Liver (tissue), 9 donors: Measurements from ENCODE around the gene CENPT. TPM values are rescaled to one million over a fixed set of nuclear protein-coding genes. Genes with fewer than 3 reads are reported as not detected.

Experiments used
- DNase-seq: peaks from one replicate; pipeline ENCODE4 v3.0.0-alpha.2; 2017; ENCODE audit warnings: low spot score
- H3K27ac ChIP-seq, 2 donors: one replicate each; pipeline ENCODE4 v1.7.0; 2013; ENCODE audit warnings: inconsistent platforms in 2 of 2, low read length in 2 of 2, control low read depth in 1 of 2, low read depth in 1 of 2, mild to moderate bottlenecking in 1 of 2
- H3K27me3 ChIP-seq, 4 donors: one replicate each; pipeline versions ENCODE4 v1.6.1 to v1.7.0; 2013; ENCODE audit warnings: low read length in 3 of 4, inconsistent platforms in 1 of 4, mild to moderate bottlenecking in 1 of 4, moderate library complexity in 1 of 4; ENCODE audit not compliant: control insufficient read depth in 4 of 4, insufficient read depth in 4 of 4
- H3K36me3 ChIP-seq, 4 donors: one replicate each; pipeline versions ENCODE4 v1.6.1 to v1.7.0; 2013; ENCODE audit warnings: low read length in 3 of 4, mild to moderate bottlenecking in 3 of 4, low read depth in 1 of 4, moderate library complexity in 1 of 4; ENCODE audit not compliant: control insufficient read depth in 4 of 4, insufficient read depth in 3 of 4
- H3K4me1 ChIP-seq, 4 donors: one replicate each; pipeline versions ENCODE4 v1.6.1 to v1.7.0; 2013; ENCODE audit warnings: low read length in 3 of 4, mild to moderate bottlenecking in 3 of 4, moderate library complexity in 1 of 4; ENCODE audit not compliant: control insufficient read depth in 4 of 4, insufficient read depth in 4 of 4
- H3K4me3 ChIP-seq, 3 donors: one replicate each; pipeline versions ENCODE4 v1.6.1 to v1.7.0; 2013; ENCODE audit warnings: low read length in 3 of 3, control low read depth in 1 of 3, low read depth in 1 of 3, mild to moderate bottlenecking in 1 of 3
- H3K9ac ChIP-seq, 2 donors: one replicate each; pipeline ENCODE4 v1.7.0; 2013; ENCODE audit warnings: low read length in 2 of 2, mild to moderate bottlenecking in 2 of 2, moderate library complexity in 2 of 2, control low read depth in 1 of 2, low read depth in 1 of 2
- H3K9me3 ChIP-seq, 4 donors: one replicate each; pipeline versions ENCODE4 v1.6.1 to v1.7.0; 2013; ENCODE audit warnings: low read length in 3 of 4; ENCODE audit not compliant: control insufficient read depth in 4 of 4
- CTCF ChIP-seq: fragments of 150-350 bp; IDR thresholded peaks from 2 replicates; pipeline ENCODE4 v1.5.1; 2017; ENCODE audit warnings: improper control_type of control experiment, low read depth, low read length; ENCODE audit not compliant: missing input control
- EGR1 ChIP-seq, 2 donors: IDR thresholded peaks; 2 replicates each; pipeline ENCODE4 v1.6.1; 2016 to 2018; ENCODE audit warnings: antibody characterized with exemption in 2 of 2, low read depth in 2 of 2
- FOXA1 ChIP-seq: IDR thresholded peaks from 2 replicates; pipeline ENCODE4 v1.6.1; 2016; ENCODE audit warnings: antibody characterized with exemption
- FOXA2 ChIP-seq: IDR thresholded peaks from 2 replicates; pipeline ENCODE4 v1.6.1; 2016; ENCODE audit warnings: antibody characterized with exemption
- GABPA ChIP-seq, 2 donors: IDR thresholded peaks in 1 of 2; conservative IDR thresholded peaks in 1 of 2; 2 replicates each; pipeline ENCODE4 v1.6.1; 2016; ENCODE audit warnings: antibody characterized with exemption in 2 of 2, mild to moderate bottlenecking in 1 of 2, moderate library complexity in 1 of 2
- HNF4A ChIP-seq, 2 donors: conservative IDR thresholded peaks; 2 replicates each; pipeline ENCODE4 v1.6.1; 2016; ENCODE audit warnings: antibody characterized with exemption in 2 of 2, mild to moderate bottlenecking in 2 of 2
- HNF4G ChIP-seq: IDR thresholded peaks from 2 replicates; pipeline ENCODE4 v1.6.1; 2016; ENCODE audit warnings: antibody characterized with exemption
- JUND ChIP-seq, 2 donors: IDR thresholded peaks; 2 replicates each; pipeline ENCODE4 v1.6.1; 2016; ENCODE audit warnings: antibody characterized with exemption in 2 of 2
- NR2F2 ChIP-seq: IDR thresholded peaks from 2 replicates; pipeline ENCODE4 v1.6.1; 2016; ENCODE audit warnings: antibody characterized with exemption
- RAD21 ChIP-seq, 2 donors: IDR thresholded peaks; 2 replicates each; pipeline ENCODE4 v1.6.1; 2016; ENCODE audit warnings: antibody characterized with exemption in 2 of 2, mild to moderate bottlenecking in 2 of 2
- RXRA ChIP-seq, 2 donors: IDR thresholded peaks; 2 replicates each; pipeline ENCODE4 v1.6.1; 2017 to 2018; ENCODE audit warnings: antibody characterized with exemption in 2 of 2, mild to moderate bottlenecking in 1 of 2
- SP1 ChIP-seq: IDR thresholded peaks from 2 replicates; pipeline ENCODE4 v1.6.1; 2018; ENCODE audit warnings: antibody characterized with exemption, mild to moderate bottlenecking
- TAF1 ChIP-seq: conservative IDR thresholded peaks from 2 replicates; pipeline ENCODE4 v1.6.1; 2016; ENCODE audit warnings: antibody characterized with exemption, mild to moderate bottlenecking
- YY1 ChIP-seq: IDR thresholded peaks from 2 replicates; pipeline ENCODE4 v1.6.1; 2016; ENCODE audit warnings: antibody characterized with exemption, mild to moderate bottlenecking
- ZBTB33 ChIP-seq: IDR thresholded peaks from 2 replicates; pipeline ENCODE4 v1.6.1; 2016; ENCODE audit warnings: antibody characterized with exemption
- WGBS: extraction: QIAGEN DNeasy Blood & Tissue Kit; methylation state at CpG from one replicate; pipeline ENCODE4 v1.1.7; 2013; 5-methylcytosine and 5-hydroxymethylcytosine counted together
- polyA plus RNA-seq, 2 donors: library from polyadenylated mRNA; stranded (reverse) in 1 of 2; unstranded in 1 of 2; fragments of 200-250 nt in 1 of 2; fragments of >200 nt in 1 of 2; fragmentation: Nextera tagmentation in 1 of 2; extraction: Ambion mirVana in 1 of 2; gene quantifications; one replicate each; pipeline versions ENCODE4 v1.2.1 to v1.2.3, GENCODE V29; 2013 to 2015
- total RNA-seq, 2 donors: library from RNA; depleted of rRNA; stranded (reverse); fragments of >200 nt; gene quantifications; one replicate each; pipeline ENCODE4 v1.2.3, GENCODE V29; 2014
- TF ChIP-seq, protein P1 (sequence below): IDR thresholded peaks from 2 replicates; pipeline ENCODE4 v1.6.1; 2016; ENCODE audit warnings: antibody characterized with exemption
- TF ChIP-seq, protein P2 (sequence below): IDR thresholded peaks from 2 replicates; pipeline ENCODE4 v1.6.1; 2016; ENCODE audit warnings: antibody characterized with exemption, mild to moderate bottlenecking
- donor health status: healthy.
- donor health status: healthy.
- donor health status: healthy.
- donor health status: healthy.
- donor health status: healthy.

The CENPT gene
- total and polyA plus RNA-seq, 4 donors = 11.4 to 26.9 (median 19.3) TPM

DNA sequence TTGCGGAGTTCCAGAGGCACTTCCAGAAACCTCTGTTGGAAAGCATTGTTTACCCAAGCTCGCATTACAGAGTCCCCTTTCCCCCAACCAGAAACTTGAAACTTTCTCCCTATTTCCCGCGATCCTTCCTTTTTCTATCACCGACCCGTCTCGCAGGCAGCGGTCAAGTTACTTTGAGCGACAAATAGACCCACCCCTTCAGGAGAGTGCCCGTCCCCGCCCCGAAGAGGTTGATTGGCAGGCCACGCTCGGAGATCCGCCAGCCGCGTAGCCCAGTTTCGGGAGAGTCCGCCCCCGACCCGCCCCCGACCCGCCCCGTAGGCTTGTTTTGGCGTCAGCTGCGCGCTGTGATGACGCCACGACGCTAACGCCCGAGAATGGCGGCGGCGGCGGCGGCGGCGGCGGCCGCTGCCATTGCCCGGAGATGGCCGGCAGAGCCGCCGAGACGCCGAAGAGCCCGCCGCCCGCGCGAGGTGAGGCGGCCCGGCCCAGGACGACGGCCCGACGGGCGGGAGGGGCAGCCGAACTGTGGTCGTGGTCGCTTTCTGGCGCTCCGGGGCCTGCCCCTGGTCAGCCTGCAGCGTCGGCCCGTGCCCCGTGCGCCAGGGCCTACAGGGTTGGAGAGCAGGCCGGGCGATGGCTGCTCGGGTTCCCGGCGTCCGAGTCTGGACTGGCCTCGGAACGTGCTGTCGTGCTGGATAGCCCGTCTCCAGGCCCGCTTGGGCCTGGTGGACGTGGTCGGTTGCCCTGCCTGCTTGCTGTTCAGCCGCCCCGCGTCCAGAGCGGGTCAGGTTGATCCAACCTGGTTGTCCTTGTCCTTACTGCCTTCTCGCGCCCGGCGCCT, 45.6 kb upstream of the CENPT start, which contains the start of gene PSKH1 (continued):
- TF ChIP-seq ZBTB33 (peak; percentile 43), YY1 (peak; percentile 95)

GRCh38 chr16:67892375-67892774, 44.9 kb upstream of the CENPT start:
- 74% methylated on average over 5 of the region's 5 CpGs for WGBS
- Histone ChIP-seq H3K27me3 (no peaks in the 10 kb centered on the region), H3K9me3 (no peaks in the 10 kb centered on the region), H3K4me3 (no peak overlapping the region), H3K27ac (peak overlapping the region in 1 of 2 donors; percentile 47), H3K36me3 (no peaks in the 10 kb centered on the region), H3K9ac (peak overlapping the region in 1 of 2 donors; percentile 64), H3K4me1 (peaks cover 7 to 19% (median 16%) of the 10 kb centered on the region in 4 donors)
- TF ChIP-seq HNF4A (conservative IDR thresholded peaks at IDR 0.05) (no peak), TAF1 (no peak), YY1 (no peak), FOXA2 (no peak), EGR1 (IDR thresholded peaks at IDR 0.05; ENCODE audit: low read depth in 2 of 2) (no peak), RAD21 (IDR thresholded peaks at IDR 0.05) (no peak)
- TF ChIP-seq, protein P1, sequence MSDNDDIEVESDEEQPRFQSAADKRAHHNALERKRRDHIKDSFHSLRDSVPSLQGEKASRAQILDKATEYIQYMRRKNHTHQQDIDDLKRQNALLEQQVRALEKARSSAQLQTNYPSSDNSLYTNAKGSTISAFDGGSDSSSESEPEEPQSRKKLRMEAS = no peak
- DNase-seq = no peak

DNA sequence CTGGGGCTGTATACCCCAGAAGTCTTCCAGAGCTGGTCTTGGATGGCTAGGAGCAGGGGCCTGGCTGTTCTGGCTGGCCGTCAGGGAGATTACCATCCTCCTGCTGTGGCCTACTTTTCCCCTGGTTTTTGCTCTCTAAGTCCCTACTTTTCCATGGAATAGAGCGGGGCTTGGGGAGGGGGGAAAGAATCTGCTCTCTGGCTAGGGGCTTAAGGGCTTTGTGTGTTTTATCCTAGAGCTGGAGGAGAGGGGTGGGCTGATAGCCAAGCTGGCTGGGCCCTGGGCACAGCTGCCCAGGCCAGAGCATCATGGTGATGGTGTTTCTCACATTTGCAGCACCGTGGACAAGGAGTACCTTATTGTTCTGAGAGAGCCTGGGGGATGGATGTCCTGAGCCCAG, 40.8 kb upstream of the CENPT start:
- Histone ChIP-seq H3K36me3 (peaks cover 2 to 7% (median 4%) of the 10 kb centered on the region in 4 donors), H3K9me3 (no peaks in the 10 kb centered on the region), H3K27me3 (no peaks in the 10 kb centered on the region), H3K4me1 (peaks cover 3 to 15% (median 9%) of the 10 kb centered on the region in 4 donors), H3K27ac (no peak overlapping the region), H3K4me3 (no peak overlapping the region), H3K9ac (no peak overlapping the region)
- no peak for TF ChIP-seq TAF1
- TF ChIP-seq, protein P1 = no peak
- WGBS = 91% methylated on average over 3 of the region's 3 CpGs
- no peak for DNase-seq

DNA sequence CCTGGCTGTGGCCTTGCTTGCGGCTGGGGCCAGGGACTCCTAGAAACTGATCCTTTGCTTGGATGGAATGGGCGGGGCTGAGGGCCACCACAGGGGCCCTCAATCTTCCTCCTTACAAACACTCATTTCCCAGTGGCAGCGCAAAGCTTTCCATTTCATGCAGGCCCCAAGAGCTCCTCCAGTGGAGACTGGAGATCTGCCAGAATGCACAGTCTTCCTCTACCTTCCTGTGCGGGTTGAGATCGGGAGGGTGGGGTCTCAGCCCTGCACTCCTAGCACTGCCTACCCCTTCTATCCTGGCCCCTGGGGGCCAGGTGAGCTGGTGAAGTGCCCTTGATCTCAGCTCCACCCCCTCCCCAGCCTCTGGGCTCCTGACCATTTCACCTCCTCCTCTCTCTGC, 38.9 kb upstream of the CENPT start:
- 98% methylated on average over 5 of the region's 5 CpGs for WGBS
- H3K4me1 ChIP-seq = peaks cover 0 to 21% (median 9%) of the 10 kb centered on the region in 4 donors
- no peaks in the 10 kb centered on the region for H3K27me3 ChIP-seq
- H3K27ac ChIP-seq = no peak overlapping the region
- no peak for DNase-seq
- H3K9ac ChIP-seq = no peak overlapping the region
- TF ChIP-seq SP1 (no peak), CTCF (no peak), RXRA (IDR thresholded peaks at IDR 0.05) (no peak), FOXA1 (no peak), NR2F2 (no peak), RAD21 (IDR thresholded peaks at IDR 0.05) (no peak), HNF4G (no peak), JUND (IDR thresholded peaks at IDR 0.05) (no peak), EGR1 (IDR thresholded peaks at IDR 0.05; ENCODE audit: low read depth in 2 of 2) (no peak), GABPA (IDR thresholded peaks at IDR 0.05 in 1 of 2, conservative IDR thresholded peaks at IDR 0.05 in 1 of 2) (no peak), YY1 (no peak)
- TF ChIP-seq, protein P2, sequence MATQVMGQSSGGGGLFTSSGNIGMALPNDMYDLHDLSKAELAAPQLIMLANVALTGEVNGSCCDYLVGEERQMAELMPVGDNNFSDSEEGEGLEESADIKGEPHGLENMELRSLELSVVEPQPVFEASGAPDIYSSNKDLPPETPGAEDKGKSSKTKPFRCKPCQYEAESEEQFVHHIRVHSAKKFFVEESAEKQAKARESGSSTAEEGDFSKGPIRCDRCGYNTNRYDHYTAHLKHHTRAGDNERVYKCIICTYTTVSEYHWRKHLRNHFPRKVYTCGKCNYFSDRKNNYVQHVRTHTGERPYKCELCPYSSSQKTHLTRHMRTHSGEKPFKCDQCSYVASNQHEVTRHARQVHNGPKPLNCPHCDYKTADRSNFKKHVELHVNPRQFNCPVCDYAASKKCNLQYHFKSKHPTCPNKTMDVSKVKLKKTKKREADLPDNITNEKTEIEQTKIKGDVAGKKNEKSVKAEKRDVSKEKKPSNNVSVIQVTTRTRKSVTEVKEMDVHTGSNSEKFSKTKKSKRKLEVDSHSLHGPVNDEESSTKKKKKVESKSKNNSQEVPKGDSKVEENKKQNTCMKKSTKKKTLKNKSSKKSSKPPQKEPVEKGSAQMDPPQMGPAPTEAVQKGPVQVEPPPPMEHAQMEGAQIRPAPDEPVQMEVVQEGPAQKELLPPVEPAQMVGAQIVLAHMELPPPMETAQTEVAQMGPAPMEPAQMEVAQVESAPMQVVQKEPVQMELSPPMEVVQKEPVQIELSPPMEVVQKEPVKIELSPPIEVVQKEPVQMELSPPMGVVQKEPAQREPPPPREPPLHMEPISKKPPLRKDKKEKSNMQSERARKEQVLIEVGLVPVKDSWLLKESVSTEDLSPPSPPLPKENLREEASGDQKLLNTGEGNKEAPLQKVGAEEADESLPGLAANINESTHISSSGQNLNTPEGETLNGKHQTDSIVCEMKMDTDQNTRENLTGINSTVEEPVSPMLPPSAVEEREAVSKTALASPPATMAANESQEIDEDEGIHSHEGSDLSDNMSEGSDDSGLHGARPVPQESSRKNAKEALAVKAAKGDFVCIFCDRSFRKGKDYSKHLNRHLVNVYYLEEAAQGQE = no peak
- TF ChIP-seq, protein P1 = no peak
- H3K36me3 ChIP-seq = peaks cover 6 to 26% (median 14%) of the 10 kb centered on the region in 4 donors
- no peak overlapping the region for H3K4me3 ChIP-seq
- no peaks in the 10 kb centered on the region for H3K9me3 ChIP-seq
